Islet of Langerhans (tissue), 1 donor: ENCODE measurements around the gene BCAS4.

Source experiments
- FAIRE-seq: peaks from one replicate; lab custom pipeline; 2011; peaks lifted over from hg19 to GRCh38; lab: Jason Lieb, UNC

Gene BCAS4

DNA sequence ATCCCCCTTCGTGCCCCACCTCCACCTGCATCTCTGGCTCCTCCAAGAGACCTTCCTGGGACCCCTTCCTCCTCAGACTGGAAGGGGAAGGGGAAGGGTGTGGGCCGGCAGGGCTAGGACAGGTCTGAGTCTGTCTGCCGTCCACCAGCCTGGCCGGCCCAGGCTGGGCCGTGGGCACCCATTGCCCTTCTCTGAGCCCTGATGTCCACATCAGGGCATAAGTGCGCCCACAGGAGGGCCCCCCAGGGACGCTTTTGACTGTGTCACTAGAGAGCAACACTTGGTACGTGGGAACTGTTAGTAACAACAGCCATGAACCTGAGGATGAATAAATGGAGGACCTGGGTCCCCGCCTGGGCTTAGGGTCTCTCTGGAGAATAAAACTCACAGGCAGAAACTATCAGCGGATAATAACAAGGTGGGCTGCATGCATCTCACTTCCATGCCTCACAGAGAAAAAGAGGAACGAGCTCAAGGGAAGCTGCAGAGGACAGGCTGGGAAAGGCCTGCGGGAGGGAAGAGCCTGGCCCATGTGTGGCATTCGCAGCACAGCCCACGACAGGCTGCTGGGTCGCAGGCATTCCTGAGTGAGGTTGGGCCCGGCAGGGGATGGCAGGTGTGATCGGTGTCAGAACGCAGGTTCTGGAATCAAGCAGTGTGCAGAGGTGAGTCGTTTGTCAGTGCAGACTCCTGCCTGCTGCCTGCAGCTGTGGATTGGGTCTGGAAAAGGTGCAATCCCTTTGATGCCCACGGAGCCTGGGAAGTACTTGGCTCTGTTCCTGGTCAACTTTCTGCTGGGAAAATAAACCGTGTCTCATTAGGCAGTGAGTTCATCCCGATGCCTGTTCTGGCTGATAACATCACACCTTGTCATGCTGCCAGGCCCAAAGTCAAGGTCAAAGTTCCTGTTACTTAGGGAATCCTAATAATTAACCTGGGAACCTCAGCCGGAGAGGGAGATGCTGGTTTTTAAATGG is 60.9 kb downstream of the BCAS4 start:
- FAIRE-seq: no peak

DNA sequence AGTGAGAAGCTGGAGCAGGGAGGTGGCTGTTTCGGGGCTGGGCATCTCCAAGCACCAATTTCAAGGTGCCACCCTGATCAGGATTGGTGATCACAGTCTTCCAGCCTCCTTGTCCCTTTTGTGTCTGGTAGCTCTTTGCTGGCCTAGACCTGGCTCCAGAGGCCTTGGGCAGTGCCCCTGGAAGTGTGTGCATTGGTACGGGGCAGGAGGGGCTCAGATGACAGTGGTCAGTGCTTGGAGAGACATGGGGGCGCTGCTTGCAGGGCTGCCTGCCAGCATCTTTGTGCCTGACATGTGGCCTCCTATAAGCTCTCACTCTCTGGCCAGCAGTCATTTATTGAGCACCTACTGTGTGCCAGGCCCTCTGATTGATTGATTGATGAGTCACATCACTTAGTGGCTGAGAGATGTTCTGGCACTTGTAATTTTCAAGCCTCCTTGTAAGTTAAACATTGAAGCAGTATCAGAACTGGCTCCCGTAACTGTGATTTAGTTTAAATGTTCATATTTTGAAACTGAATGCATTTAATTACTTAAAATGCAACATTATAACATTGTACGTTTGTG is 61.7 kb downstream of the BCAS4 start:
- FAIRE-seq: no peak

DNA sequence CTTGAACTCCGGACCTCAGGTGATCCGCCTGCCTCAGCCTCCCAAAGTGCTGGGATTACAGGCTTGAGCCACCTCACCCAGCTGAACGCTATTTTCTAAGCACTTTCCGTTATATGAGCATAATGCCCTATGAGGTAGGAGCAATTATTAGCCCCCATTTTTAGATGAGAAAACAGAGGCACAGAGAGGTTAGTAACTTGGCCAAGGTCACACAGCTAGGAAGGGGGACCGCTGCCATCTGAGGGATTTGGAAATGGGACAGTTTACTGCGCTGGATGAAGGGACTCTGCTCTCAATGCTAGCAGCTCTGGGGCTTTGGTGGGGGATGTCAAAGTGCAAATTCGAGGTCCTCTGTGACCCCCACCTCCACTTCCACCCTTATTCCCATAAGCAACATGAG is 62.5 kb downstream of the BCAS4 start:
- FAIRE-seq: no peak

DNA sequence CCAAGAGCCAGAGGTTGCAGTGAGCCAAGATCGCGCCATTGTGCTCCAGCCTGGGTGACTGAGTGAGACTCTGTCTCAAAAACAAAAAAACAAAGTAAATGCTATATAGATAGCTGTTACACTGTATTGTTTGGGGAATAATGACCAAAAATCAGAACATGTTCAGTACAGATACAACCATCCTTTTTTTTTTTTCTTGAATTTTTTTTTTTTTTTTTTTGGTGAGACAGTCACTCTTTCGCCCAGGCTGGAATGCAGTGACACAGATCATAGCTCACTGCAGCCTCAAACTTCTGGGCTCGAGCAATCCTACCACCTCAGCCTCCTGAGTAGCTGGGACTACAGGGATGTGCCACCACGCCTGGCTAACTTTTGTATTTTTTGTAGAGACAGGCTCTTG is 63.7 kb downstream of the BCAS4 start:
- FAIRE-seq: no peak

DNA sequence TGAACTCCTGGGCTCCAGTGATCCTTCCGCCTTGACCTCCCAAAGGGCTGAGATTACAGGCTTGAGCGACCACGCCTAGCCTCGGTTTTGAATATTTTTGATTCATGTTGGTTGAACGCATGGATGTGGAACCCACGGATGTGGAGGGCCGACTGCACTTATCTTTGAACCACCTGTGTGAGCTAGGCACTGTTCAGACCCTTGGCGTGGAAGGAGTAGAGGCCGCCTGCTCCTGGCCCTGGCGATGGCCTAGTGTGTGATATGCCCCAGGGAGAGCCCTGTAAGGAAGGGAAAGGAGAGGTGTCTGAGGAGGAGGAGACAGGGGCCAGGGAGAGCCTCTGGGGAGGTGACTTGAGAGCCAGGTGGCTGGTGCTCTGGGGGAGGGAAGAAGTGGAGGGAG is 64.3 kb downstream of the BCAS4 start:
- FAIRE-seq: no peak

DNA sequence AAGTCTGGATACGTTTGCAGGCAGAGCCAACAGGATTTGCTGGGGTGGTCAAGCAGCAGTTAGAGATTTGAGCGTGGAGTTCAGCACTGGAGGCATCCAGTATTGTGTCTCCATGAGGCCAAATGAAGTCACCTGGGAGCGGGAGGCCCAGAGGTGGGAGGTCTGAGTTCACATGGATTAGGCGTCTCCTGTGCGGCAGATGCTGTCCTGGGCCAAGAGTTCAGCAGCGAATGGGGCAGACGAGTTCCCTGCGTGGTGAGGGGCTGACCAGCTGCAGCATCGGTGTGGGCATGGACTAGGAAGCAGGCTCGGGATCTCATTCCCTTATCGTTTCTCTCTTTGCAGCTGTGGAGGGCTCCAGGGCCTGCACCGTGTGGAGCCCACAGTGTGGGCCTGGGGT is 66.2 kb downstream of the BCAS4 start:
- FAIRE-seq: no peak

DNA sequence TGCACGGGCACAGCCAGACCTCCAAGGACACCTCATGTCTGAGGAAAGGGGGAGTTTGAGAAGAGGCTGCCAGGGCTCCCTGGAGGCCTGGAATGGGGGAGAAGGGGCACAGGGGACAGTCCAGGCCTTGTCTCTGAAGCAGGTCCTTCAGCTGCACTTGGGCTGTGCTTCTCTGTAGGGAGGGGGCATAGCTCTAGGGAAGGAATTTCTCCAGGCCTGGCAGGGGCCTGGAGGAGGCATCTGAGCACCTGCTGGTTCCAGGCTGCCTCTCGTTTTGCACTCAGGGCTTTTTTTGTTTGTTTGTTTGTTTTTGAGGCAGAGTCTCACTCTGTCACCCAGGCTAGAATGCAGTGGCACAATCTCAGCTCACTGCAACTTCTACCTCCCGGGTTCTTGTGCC is 67.7 kb downstream of the BCAS4 start:
- no peak for FAIRE-seq

DNA sequence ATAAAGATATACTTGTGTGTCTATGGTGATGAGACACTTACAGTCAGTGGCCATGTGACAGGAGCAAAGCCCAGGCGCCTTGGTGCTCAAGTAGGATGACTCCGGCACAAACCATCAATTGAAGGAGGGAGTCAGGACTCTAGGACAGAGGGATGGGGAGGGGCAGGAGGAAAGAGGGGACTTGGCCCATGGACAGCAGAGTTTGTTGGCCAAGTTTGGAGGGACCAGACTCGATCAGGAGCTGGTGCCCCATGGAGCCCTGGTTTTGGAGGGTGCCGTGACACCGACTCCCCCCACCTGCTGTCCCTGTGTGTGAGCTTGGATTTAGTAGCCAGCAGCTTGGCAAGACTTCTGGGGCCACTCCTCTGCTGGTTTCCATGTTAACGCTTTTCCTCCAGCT is 70.3 kb downstream of the BCAS4 start:
- no peak for FAIRE-seq

DNA sequence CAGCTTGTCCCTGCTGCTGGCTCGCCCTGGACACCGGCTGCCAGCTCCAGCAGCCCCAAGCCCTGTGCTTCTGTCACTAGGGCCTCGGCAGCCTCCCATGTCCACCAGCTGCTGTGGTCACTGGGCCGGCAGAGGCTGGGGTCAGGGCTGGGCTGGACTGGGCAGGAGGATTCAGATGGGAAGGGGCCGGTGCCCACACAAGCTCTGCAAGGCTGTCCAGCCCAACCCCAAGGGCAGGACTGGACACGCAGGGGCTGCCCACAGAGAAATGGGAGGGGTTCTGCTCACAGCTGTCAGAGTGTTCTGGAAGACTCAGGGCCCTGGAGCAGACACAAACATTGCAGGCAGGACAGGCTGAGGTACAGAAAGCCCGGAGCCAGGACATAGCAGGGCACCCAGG is 70.7 kb downstream of the BCAS4 start:
- no peak for FAIRE-seq

DNA sequence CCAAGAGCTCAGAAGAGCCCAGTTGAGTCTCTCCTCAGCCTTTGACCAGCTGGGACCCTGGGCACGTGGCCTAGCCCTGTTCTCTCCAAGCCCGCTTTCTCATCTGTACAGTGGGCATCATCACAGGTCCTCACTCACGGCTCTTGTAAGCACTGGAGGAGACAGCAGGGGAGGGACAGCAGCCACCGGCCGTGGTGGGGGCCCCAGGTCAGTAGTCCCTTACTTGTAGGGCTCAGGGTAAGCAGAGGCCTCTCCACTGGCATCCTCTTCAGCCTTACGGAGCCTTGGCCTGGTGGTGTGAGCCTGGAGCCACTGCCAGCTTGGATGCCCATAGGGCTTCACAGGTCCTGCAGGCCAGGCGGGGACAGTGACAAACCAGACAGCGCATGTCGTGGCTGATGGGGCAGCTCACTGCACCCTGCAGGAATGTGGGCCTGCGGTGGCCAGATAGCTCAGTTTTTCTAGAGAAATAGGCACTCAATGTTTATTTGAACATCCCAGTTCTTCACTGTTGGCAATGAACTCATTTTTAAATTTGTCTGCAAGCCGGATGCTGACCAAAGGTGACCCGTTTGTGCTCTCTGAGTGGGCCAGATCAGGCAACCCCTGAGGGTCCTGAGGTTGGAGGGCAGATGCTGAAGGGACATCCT is 71.3 kb downstream of the BCAS4 start:
- no peak for FAIRE-seq

DNA sequence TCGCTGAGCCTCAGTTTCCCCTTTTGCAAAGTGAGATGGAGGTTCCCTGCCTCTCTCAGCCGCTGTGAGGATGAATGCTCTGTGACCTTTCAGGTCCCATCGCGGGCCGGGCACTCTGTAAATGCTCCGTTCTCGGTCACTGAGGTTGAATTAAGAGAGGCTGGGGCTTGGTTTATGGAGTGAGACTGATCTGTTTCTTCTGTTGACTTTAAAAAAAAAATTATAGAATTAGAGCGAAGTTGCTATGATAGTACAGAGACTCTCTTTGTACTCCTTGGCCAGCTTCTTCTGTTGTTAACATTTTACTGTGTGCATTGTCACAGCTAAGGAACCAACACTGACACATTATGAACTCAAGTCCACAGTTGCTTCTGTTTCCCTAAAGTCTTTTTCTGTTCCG is 72.0 kb downstream of the BCAS4 start:
- no peak for FAIRE-seq

DNA sequence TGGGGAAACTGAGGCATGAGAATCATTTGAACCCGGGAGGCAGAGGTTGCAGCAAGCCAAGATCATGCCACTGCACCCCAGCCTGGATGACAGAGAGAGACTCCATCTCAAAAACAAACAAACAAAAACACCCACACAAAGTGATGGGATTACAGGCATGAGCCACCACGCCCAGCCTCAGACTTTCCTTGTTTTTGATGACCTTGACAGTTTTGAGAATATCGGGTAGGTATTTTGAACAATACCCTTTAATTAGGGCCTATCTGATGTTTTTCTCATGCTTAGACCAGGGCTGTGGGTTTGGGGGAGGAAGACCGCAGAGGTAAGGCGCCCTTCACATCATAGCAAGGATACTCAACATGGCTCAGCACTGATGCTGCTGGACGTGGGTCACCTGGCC is 72.9 kb downstream of the BCAS4 start:
- FAIRE-seq: no peak

DNA sequence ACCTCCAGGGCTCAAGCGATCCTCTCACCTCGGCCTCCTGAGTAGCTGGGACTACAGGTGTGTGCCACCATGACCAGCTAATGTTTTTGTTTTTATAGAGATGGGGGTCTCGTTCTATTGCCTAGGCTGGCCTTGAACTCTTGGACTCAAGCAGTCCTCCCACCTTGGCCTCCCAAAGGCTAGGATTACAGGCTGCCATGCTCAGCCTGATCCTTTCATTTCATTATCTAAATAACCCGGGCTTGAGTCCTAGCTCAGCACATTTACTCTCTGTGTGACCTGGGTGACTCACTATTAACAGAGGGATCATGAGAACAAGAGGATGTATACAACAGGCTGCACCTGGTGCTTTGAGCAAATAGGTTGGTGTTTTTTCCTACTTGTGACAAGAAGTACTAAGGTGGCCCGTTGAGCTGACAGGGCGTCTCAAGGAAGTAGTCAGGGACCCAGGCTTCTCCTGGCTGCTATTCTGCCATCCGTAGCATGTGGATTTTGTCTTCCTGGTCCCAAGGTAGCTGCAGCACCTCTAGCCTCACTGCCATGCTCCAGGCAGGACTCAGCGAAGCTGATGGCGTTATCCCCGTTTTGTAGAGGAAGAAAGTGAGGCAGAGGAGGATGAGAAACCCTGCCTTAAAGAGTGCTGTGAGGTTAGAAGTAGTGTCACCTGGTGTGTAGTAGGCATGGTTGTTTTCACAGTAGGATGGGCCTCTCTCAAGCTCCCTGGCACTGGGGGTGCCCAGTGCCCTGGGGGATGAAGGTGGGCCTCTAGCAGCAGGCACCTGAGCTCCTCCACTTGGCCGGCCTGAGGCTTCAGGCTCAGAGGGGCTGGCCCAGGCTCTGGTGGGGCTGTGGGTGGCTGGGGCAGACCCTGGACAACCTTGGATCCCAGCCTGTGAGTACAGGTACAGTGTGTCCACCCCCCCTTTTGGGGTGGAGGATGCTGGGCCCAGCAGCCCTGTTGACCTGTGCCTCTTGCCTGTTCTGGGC is 73.9 kb downstream of the BCAS4 start:
- no peak for FAIRE-seq

DNA sequence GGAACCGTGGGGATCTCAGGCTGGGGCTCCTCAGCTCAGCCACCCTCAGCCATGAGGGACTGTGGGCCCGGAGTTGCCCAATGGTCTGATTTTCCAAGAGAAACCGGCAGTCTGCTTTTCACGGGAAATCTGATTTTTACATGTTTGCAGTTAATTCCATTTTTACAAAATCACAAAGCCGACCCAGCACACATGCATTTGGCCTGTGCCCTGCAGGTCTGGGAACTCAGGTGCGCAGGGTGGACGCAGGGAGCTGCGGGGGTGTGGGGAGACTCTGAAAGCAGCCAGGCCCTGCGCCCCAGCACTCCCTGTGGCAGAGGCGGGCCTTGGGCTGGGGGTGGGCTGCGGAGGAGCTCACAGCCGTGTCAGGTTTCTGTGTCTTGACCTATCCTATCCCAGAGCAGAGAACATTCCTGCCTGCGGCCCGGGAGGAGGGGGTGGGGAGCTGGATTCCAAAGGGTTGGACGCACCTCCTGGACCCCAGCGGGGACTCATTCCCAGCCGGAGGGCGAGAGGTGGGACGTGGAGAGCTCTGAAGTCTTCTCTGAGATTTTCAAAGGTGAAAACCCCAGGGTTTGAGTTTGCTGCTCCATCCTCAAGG is 75.8 kb downstream of the BCAS4 start:
- FAIRE-seq: no peak

DNA sequence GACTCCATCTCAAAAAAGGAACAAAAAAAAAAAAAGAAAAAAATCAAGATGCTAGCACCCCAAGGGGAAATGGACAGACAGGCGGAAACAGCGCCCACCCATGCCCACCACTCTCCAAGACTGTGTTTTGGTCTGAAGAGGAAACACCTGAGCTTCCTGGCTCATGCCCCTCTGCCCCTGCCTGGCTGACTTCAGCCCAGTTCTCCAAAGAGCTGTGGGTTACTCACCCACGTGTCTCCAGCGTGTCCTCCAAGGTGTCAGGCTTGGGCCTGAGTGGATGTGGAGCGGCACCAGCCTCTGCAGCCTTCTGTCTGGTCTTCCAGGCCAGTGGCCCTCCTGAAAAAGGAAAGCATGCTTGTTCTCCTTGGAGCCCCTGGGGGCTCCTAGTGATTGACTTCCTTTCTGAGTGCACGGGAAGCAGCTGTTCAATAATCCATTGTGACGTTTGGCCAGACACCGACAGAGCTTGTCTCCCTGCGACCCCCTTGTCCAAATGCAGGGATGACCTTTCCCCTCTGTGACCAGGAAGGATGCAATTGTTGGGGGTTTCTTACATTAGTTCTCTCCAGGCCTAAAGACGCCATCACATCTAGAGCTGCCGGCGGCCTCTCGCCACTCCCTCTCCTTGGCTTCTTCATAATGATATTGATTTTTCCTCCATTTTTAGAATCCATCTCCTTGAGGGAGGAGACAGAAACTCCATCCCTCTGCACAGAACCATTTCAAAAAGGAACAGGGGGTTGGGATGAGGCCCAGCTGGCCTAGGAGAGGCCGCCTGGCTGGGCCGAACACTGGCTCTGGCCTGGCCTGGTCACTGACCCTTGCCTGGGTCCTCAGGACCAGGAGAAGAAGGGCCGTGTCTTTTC is 77.9 kb downstream of the BCAS4 start:
- FAIRE-seq: no peak

DNA sequence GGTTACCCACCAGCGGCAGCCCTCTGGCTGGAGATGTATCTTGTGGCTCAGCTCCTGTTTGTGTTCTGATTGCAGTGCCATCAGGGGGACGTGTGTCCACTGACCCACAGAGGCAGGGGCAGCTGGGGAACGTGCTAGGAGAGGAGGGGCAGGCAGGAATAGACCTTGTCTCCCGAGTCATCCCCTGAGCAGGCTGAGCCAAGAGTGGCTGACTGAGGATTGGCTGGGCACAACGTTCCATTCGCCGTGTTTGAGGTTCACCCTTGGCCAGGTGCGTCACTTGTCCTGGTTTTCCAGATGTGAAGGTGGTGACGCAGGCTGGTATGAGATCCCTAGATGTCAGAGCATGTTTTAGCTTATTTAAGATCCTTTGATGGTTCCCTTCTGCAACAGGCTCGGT is 78.7 kb downstream of the BCAS4 start:
- no peak for FAIRE-seq

DNA sequence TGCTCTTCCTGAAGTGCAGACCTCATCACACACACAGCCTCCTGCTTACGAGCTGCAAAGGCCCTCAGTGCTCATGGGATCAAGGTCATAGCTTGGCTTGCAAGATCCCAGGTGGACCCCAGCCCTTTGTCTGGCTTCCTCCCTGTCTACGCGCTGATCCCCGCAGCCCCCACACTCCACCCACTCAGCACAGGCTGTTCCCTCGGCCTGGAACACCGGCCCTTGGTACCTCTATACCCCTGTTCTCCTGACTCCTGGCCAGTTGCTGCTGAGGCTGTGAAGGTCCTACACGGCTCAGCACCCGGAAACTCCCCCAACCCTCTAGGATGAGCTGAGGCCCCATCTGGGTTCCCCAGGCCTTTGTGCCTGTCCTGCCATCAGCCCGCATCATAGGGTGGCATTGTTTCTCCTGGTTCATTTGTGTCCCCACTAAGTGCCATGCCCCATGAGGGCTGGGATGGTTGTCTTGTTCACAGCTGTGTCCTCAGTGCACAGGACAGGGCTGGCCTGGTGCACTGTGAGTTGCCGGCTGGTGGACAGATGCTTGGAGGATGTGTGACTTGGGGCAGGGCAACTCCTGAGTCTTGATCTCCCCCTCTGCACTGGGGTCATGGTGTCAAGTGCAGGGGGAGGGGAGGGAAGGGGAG is 79.4 kb downstream of the BCAS4 start:
- FAIRE-seq: no peak

DNA sequence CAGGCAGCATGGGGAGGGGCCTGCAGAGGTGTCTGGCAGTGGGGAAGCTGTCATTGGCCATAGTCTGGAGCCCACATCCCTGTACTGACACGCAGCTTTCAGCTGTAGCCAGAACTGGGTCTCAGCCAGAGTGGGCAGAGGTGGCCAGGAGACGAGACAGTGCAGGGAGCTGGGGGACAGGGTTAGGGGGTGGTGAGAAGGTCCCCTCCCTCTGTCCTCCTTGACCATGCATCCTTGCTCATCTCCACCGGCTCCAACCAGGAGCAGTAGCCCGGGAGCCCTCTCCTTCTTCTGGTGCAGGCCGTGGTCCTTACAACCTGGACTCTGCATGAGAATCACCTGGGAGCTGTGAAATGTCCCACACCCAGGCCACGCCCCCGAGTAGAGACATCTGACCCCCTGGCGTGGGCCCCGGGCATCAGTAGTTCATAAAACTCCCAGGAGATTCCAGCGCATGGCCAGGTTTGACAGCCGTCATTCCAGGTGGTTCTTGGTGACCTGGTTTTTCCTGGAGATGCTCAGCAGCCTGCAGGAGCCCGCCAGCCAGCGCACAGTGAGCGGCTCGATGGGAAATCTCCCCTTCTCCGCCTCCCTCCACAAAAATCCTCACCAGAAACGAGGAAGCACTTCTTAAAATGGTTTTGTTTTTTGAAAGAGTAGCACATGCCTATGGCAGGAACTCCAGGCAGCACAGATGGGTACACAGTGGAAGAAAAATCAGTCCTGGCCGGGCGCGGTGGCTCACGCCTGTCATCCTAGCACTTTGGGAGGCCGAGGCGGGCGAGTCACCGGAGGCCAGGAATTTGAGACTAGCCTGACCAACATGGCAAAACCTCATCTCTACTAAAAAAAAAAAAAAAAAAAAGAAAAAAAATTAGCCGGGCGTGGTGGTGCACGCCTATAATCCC is 80.2 kb downstream of the BCAS4 start:
- no peak for FAIRE-seq

DNA sequence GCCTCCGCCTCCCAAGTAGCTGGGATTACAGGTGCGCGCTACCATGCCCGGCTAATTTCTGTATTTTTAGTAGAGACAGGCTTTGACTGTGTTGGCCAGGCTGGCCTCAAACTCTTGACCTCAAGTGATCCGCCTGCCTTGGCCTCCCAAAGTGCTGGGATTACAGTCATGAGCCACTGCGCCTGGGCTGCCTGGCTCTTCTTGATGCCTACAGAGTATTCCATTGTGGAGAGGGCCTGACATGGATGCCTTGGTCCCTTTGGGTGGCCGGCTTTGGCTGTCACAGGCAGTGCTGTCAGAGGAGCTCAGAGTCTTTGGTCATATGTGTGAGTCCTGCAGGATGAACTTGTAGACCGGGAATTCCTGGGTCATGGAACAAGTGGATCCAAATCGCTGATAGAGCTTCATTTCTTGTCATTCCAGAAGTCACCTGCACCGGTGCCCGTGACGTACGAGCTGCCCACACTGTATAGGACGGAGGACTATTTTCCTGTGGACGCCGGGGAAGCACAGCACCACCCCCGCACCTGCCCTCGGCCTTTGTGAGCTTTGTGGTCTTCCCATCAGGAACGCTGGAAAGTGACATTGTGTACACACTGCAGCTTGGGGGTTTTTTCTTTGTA is 81.3 kb downstream of the BCAS4 start:
- no peak for FAIRE-seq
